ENCODE results near the gene CNR2.

GRCh38 chr1:23896491-23896890, 16.7 kb downstream of the CNR2 start:
- TF ChIP-seq CTCF (IDR thresholded peaks at IDR 0.05) (no peak), POLR2A (IDR thresholded peaks at IDR 0.05) (no peak)

Measured in transverse colon (tissue), 3 donors.